Measurements from ENCODE around the gene ZC3HAV1. TPM values are rescaled to one million over a fixed set of nuclear protein-coding genes. Genes with fewer than 3 reads are reported as not detected.

The ZC3HAV1 gene
- total RNA-seq, 1 experiment from 2014 or later = 38.0 TPM

GRCh38 chr7:139066315-139066714 lies 43.2 kb downstream of the ZC3HAV1 start (continued):
- TF ChIP-seq PREB (CRISPR knock-in tag; IDR thresholded peaks at IDR 0.05; ENCODE audit: borderline replicate concordance) (no peak), MXD4 (CRISPR knock-in tag; IDR thresholded peaks at IDR 0.05; ENCODE audit: borderline replicate concordance) (no peak), NFYB (CRISPR knock-in tag; conservative IDR thresholded peaks at IDR 0.05; ENCODE audit: low read depth) (no peak), RELA (CRISPR knock-in tag; IDR thresholded peaks at IDR 0.05; ENCODE audit: borderline replicate concordance) (no peak)

- Mint-ChIP-seq H3K4me1 (no peaks in the 10 kb centered on the region), H3K4me3 (no peak overlapping the region), H3K27me3 (ENCODE audit: low read depth) (no peaks in the 10 kb centered on the region), H3K27ac (no peak overlapping the region), H3K9me3 (peaks cover 10% of the 10 kb centered on the region), H3K36me3 (peaks cover 75% of the 10 kb centered on the region)
- no peak for ATAC-seq
- TF ChIP-seq SOX15 (CRISPR knock-in tag; IDR thresholded peaks at IDR 0.05) (no peak), GTF2I (CRISPR knock-in tag; conservative IDR thresholded peaks at IDR 0.05) (no peak), CREM (CRISPR knock-in tag; IDR thresholded peaks at IDR 0.05) (no peak), ARID4B (CRISPR knock-in tag; IDR thresholded peaks at IDR 0.05; ENCODE audit: borderline replicate concordance) (no peak), PRRX2 (CRISPR knock-in tag; IDR thresholded peaks at IDR 0.05) (no peak), ZNF138 (CRISPR knock-in tag; conservative IDR thresholded peaks at IDR 0.05) (no peak), ZNF512 (CRISPR knock-in tag; IDR thresholded peaks at IDR 0.05; ENCODE audit: borderline replicate concordance) (no peak), E2F4 (CRISPR knock-in tag; IDR thresholded peaks at IDR 0.05; ENCODE audit: borderline replicate concordance, low read depth) (no peak), RORB (CRISPR knock-in tag; IDR thresholded peaks at IDR 0.05) (no peak), ELF4 (CRISPR knock-in tag; IDR thresholded peaks at IDR 0.05; ENCODE audit: low read depth) (no peak), PRDM15 (CRISPR knock-in tag; IDR thresholded peaks at IDR 0.05) (no peak), PREB (CRISPR knock-in tag; IDR thresholded peaks at IDR 0.05; ENCODE audit: borderline replicate concordance) (no peak), AFF4 (CRISPR knock-in tag; IDR thresholded peaks at IDR 0.05; ENCODE audit: borderline replicate concordance) (no peak), ZSCAN18 (CRISPR knock-in tag; IDR thresholded peaks at IDR 0.05) (no peak)
- CTCF ChIA-PET = interaction anchor here (3.3 kb wide), 1 partner anchor 10 kb away, joined by 13 read pairs; no protein-coding TSS in a partner anchor
- POLR2A ChIA-PET = no interaction called here
- no peak for DNase-seq (ENCODE audit: low spot score)
These were observed 44.2 kb downstream of the ZC3HAV1 start for GRCh38 chr7:139065323-139065722.

Data from WTC11 (cell line).